Kidney tubule cell (primary cell): Measurements from ENCODE around the gene LARP6.
"Not testable (repeated sequence)": the region's sequence is repeated elsewhere in the genome, so short reads cannot be mapped to it uniquely, and the experiment has no call there.

Experiments used
- DNase-seq: peaks from one replicate; pipeline ENCODE4 v3.0.0-alpha.2; 2018; ENCODE audit warnings: low spot score

Gene LARP6

DNA sequence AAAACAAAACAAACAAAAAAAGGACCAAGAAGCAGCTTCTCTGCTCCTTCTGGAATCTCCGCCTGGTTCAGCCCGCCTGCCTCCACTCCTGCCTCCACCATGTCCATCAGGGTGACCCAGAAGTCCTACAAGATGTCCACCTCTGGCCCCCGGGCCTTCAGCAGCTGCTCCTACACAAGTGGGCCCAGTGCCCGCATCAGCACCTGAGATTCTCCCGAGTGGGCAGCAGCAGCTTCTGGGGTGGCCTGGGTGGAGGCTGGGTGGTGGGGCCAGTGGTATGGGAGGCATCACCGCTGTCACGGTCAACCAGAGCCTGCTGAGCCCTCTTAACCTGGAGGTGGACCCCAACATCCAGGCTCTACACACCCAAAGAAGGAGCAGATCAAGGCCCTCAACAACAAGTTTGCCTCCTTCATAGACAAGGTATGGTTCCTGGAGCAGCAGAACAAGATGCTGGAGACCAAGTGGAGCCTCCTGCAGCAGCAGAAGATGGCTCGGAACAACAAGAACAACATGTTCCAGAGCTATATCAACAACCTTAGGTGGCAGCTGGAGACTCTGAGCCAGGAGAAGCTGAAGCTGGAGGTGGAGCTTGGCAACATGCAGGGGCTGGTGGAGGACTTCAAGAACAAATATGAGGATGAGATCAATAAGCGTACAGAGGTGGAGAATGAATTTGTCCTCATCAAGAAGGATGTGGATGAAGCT lies 4.8 kb upstream of the LARP6 start:
- not testable (repeated sequence) for DNase-seq

DNA sequence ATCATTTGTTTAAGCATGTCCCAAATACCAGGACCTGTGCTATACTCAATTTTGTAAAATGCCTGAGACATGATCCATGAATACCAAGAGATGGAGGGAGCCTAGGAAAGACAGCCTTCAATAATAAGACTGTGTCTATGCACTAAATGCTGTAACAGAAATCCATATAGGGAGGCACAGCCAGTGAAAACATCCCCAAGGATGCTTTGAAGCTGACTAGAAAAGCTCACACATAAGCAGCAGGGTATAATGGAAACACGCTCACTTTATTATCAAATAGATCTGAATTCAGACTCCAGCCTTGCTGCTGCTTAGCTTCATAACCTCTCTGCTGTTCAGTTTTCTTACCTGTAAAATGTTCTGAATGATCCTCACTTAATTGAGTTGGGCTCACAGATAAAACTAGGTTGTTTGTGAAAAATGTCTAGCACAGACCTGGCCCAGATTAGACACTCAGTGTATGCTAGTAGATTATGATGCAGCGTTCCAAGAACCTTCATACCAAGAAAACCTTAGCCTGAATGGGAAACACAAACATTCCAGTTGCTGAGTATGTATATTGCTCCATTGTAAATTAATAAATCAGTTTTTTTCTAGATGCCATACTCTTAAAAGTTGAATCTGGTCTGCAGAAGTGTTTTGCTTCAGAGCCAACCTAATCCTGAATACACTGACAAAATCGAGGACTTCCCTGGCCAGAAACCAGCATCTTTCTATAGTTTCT lies 3.8 kb upstream of the LARP6 start:
- no peak for DNase-seq

DNA sequence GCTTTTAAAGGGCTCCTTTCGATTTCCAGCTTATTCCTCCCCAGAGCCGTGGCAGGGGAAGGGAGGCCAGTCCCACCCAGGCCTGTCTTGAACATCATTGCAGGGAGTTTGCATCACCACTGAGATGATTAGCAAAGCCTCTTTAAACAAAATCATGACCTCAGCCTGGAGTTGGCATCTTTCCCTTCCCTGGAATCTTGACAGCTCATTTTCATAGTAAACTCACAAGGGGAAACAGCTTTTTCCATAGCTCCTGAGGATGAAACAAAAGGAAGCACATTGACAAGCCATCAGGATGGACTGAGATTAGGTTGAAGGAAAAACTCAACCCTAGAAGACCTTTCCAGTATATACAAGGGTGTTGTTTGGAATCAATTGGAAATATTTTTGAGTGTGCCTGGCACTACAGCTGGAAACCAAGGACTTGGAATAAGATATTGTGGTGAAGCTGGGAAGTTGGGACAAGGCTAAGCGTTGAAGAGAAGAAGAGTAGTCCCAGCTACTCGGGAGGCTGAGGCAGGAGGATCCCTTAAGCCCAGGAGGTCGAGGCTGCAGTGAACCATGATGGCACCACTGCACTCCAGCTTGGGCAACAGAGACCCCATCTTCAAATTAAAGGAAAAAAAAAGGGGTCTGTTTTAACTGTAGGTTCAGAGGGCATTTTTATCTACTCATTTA lies 3.1 kb upstream of the LARP6 start:
- DNase-seq: peak; percentile 93

DNA sequence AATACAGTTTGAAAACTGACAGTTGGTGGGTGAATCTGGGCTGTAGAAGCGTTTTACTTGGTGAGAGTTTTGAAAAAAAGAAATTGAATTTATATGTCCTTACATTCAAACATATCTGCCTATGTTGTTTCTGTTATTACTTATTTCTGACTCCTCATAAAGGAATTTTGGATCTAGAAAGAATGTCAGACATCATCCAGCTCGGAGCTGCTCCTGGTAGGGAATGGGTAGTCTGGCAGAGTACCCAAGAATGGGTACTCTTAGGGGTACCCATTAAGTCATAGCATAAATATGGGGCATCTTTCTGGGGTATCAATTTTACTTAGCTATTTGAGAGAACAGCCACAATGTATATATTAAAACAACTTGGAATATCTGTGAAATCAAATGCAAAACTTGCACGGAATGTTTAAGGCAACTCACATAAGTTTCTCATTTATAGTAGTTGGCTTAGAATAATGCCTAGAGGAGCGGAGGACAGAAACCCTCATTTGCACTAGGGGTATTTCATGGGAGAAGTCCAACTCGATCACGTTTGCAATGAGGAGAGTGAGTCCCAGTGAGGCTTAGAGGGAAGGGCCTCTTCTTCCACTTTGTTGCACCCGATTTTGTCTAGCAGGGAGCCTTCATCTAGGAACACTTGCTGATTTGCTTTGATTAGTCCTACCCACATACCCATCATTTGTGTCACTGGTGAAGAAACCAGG lies 2.4 kb upstream of the LARP6 start:
- DNase-seq: no peak

DNA sequence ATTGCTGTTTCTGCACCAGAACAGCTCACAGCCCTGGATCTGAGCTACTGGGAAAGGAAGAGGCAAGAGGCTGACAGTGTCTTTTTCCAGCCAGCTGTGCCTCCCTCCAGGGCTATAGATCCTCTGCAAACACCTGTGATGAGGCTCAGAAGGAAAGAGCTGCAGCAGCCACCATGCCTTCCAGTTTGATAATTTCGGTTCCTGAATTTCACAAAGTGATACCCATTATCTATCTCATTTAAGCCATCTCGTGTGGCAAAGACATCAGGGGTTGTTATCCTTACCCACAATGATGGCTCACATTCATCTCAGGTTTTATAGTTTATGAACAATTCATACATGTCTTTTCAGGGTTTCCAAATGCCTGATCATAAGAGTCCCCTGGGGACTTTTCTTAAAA lies 1.8 kb upstream of the LARP6 start:
- DNase-seq: no peak

DNA sequence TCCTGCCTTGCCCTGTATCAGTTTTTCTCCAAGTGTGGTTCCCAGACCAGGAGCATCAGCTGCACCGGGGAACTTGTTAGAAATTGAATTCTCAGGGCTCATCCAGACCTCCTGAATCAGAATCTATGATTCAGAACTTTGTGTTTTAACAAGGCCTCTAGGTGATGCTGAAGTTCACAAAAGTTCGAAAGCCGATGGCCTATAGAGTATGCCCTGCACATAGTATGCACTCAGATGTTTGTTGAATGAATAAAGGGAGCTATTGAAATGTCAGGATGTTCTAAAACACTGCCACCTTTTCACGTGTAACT lies 664 bp upstream of the LARP6 start:
- DNase-seq: peak; percentile 56

DNA sequence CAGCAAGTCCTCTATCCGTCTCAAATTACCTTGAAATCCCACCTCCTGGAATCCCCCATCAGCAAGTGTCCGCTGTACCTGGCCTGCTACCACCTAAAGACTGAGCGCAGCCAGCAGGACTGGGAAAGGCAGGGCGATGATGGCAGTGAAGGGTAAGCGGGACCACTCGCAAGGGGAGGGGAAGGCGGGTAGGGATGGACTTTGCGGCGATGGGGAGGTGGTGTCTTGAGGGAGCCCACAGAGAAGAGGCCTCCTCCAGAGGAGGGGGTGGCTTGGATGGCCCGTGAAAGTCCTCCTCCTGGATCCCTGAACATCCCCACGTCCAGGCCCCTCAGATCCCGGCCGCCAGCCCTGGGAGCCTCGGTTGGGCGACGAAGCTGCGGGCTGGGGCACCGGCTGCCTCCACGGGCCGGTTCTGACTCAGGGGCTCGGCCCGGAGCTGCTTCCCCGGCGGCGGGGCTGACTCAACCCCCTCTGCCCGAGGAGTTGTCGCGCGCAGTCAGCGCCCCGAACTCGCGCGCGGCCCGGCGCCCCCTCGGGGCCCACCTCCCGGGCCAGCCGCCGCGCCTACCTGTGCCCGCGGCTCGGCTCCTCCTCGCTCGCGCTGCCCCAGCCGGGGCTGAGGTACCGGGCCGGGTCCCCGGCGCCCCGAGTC lies 512 bp downstream of the LARP6 start:
- DNase-seq: peak; percentile 81

DNA sequence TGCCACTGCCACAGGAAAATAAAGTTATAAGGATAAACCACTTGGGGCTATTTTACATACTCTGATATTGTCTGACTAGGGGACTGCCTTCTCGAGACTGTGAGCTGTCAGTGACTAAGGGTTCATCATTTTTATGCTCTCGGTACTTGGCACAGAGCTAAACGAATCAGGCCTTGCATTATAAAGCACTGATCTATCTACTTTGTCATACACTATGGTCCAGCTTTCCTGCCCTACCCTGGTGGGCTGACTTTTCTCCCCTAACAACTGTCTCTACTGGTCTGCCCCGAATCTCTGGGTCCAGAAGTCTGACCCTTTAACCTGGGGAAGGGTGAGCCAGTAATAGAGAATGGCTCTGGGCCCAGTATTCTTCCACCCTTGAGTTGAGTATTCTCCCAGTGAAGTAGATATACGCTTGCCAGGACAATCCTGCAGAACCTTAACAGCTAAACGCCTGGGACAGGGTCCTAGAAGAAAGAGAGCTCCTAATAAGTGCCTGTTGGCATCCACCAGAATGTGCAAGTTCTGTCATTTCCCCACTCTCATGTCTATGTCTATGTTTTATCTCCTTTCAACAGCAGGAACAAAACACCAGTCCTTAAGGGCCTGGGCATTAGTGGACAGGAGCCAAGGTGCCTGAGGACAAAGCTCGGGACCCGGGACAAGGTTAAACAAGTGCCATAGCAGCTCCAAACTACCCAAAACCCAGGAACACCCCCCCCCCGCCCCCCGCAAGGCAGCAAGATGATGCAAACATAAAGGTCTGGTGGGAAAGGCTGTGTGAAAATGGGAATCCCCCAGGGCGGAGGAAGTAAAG lies 1.2 kb downstream of the LARP6 start:
- peak; percentile 83 for DNase-seq

DNA sequence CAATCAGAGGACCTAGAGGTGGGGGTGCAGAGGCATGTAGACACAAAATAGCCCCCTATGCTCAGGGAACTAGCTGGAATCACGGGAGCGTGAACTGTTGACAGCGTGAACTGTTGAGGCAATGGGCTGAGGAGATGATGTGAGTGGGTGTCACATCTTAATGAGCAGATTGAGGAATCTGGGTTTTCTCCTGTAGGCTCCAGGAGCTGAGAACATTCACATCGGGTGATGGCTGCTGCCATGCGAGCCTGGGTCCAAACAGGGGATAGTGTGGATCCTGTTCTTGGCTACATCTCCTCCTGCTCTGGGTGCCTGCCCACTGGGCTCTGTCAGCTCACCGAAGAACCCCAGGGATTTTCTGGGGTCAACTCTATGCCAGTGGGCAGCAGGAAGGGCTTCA lies 2.1 kb downstream of the LARP6 start:
- DNase-seq: no peak

DNA sequence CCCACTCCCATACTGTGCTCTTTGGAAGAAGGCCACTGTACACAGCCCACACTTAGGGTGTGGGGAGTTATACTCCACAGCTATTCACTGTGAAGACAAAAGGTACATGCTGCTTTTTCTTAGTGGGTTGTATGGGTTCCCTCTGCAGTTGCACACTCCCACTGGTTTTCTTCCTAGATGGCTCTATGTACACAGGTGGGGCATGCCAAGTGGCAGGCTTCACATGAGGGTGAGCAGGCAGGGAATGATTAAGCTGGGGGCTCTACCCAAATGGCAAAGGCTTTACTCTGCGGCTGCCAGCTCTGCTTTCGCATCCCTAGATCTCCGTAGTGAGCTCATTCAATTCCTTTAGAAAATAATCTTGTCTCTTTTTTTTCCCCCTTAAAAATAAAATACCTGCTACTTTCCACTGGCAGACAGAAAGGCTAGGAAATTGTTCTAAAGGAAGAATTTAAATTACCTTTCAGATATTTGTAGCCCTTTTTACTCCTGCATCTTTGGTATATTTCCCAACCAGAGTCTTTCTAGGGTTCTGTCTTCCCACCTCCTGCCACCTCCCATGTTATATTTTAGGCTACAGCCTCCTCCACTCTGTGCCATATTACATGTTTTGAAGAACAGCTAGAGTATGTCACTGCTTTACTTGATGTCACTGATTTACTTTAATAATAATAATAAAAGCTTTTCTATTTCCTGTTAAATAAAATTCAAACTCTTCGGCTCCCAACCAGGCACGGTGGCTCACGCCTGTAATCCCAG lies 8.2 kb downstream of the LARP6 start:
- DNase-seq: no peak

DNA sequence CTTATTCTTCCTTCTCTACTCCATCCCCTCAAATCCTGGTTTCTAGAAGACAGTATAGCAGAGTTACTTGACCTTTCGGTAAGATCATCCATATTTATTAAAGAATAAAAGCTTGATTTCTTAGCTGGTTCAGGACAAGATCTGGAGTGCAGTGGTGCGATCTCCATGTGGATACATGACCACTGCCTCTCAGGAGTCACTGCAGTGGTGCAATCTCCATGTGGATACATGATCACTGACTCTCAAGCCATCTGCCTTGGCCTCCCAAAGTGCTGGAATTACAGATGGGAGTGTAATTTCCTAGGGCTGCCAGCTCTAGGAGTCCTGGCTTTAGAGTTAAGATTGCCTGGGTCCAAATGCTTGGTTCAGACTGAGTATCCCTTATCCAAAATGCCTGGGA lies 16.5 kb downstream of the LARP6 start:
- DNase-seq: no peak

DNA sequence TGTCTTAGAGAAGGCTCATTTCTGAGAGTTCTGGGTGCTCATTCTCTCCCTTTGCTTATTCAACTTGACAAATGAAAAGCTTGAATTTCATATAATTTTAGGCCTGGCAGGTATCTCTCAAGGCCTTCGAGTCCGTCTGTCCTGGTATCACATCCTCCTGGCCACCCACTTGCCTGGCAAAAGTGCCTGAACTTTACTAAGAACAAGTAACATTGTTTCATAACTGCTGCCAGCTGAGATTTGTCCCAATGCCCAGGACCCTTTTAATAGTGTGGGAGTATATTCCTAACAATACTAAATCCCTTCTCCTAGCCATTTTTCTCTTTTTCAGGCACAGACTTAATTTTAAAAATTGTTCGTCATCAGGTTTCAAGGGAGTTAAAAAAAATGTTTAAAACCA lies 18.1 kb downstream of the LARP6 start:
- no peak for DNase-seq

DNA sequence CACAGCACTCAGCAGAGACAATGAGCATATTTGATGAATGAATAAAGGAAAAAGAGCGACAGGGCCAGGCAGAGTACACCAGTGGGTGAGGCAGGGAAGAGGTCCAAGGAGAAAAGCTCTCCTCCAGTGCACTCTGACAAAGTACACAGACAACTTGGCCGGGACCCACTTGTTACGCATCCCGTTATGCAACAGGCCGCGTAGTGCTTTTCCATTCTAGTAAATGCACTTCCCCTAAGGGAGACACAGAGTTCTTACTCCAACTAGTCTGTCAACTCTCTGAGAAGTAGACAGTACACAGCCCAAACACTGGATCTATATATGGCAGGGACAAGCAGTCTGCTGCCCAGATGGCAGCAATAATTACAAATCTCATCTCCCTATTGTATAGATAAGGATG lies 18.5 kb downstream of the LARP6 start:
- DNase-seq: no peak

DNA sequence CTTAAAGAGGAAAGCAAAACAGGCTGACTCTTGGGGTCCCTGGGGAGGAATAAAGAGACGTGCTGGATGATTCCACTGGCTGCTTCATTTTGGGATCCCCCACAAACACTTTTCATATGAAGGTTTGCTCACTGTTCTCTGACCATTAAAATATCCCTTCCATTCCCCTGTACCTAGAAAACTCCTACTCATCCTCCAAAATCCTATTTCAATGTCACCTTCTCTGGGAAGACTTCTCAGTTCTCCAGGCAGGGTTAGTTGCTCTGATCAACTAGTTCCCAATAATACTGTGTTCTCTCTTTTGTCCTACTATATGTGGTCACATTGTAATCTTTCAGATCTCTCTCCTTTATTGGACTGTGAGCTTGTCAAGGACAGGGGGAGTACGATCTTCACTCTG lies 19.0 kb downstream of the LARP6 start:
- DNase-seq: no peak

DNA sequence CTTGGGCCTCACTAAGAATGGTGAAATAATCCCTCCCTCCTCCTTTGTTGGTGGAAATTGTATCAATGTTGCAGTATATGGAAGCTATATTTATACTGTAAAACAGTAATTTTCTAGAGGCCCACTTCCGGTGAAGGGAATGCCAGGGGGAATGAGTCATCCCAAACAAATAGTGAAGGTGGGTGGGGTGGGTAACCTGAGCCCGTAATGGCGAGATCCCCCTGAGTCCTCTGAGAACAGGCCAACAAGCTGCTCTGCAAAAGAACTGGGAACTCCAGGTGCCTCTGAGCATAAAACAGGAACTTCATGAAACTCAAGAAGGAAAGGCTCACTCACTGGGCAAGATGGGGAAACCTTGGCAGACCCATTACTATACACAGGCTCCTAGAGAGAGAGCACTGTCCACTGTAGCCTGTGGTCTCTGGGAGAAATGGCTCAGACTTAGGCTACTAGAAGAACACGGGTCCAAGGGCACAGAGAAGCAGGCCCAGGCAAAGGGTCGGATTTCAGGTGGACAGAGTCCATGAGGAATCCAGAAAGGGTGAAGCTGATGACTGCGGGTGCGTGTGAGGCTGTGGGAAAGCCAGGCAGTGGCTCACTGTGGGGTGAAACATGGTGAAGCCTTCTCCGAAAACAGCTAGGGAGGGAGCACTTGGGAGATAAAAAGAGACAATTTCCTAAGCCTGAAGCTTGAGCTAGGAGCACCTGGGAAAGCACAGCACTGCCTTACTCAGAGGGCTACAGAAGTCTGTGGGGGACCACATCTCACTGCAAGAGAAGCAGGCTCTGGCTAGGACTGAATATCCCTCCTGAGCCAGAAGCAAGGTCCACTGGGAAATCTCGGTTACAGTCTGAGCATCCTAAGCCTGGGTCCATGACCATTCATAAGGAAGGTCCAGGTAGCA lies 19.8 kb downstream of the LARP6 start:
- DNase-seq: peak; percentile 54

DNA sequence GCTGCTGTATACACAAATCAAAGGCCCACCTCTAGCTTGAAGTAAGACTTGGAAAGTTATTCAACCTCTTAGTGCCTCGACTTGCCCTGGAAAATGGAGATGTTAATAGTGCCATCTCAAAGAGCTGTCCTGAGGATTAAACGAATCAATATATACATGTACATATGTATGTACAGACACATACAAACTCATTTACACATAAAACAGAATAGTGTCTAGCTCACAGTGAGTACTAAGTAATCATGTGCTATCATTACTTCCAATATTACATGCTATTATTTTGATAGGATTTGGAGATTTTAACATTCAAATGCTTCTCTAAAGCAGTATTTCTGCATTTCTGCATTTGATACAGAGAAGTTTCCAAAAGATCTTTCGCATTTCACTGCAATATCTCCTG lies 20.5 kb downstream of the LARP6 start:
- no peak for DNase-seq

DNA sequence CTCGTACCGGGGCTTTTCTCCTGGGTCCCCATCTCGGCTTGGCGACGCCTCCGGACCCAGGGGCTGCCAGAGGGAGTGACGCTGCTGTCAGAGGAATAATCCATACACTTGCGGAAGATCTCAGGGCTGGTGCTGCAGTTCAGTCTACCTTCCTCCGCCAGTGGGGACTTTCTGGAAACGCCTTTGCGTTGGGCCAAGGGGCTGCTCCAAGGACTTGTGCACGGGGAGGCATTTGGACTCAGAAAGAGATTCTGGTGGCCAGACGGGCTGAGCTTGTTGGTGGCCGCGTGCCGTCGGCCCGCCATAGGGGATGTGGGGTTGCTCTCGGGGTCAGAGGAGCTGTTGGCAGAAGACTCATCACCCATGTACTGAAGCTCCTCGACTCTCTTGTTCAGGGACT lies 21.8 kb downstream of the LARP6 start:
- DNase-seq: no peak

DNA sequence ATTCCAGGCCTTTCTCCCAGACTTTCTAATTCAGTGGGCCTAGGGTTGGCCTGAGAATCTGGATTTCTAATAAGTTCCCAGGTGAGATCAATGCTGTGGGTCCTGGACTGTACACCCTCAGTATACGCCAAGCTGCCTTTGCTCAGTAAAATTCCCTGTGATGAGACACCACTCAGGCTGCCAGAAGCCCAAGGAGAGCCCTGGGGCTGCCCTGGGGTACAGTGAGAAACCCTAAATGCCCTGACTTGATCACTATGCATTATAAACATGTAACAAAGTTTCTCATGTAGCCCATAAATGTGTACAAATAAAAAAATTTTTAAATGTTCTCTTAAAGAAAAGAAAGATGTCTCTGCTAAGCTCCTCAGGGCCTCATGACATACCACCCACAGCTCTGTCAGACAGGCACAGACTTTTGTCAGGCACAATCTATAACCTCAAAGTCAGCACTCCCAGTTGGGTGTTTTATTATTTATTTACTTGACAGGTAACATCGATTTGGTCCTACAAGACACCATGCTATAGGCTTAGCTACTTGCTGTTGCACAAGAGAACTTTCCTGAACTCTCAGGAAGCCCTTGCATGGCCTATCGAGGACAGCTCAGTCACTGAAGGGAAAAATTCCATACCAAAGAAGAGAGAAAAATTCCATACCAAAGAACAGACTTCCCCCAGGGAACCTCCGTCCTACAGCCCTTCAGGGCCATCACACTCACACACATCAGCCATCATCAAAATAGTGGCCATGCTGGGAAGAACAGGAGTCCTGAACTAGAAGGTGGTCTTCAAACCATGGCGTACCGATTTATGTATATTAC lies 22.7 kb downstream of the LARP6 start:
- no peak for DNase-seq

DNA sequence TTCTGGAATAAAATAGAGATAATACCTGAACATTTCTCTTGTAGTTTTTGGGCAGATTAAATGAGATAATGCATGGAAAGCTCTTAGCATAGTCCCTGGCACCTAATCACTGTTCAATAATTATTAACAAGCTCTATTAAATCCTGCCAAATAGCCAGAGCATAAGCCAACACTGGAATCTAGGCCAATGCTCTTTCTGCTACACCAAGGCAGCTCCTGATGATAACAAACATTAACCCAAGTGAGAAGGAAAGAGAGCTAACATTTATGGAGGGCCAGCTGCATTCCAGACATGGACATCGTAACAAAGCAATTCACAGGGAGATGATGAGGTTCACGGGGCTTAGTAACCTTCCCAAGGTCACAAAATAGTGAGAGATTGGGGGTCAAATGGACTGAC lies 23.3 kb downstream of the LARP6 start:
- peak; percentile 81 for DNase-seq
